NCI-H226 (cell line): ENCODE data around the gene GCFC2.
"Not testable (repeated sequence)": the region's sequence is repeated elsewhere in the genome, so short reads cannot be mapped to it uniquely, and the experiment has no call there.

Experiments used
- DNase-seq: peaks from one replicate; pipeline ENCODE4 v3.0.0-alpha.2; 2015

The GCFC2 gene

GRCh38 chr2:75679556-75679955 is 31.2 kb downstream of the GCFC2 start:
- DNase-seq: no peak

DNA sequence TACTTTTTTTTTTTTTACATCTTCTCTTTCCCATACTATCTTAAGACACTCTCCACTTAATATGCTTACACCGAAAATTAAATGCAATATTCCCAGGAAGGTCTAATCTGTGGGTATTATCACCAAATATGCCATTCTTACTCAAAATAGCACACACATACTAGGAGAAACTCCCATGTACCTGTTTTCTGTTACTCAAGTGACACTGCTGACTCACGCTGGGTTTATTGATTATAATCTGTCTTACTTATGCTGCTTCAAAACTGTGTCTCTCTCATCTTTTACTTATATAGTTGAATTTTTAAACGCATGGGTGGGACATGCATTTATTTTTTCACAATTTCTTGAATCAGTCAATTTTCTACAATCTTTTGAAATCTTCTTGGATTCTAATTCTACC is 34.3 kb downstream of the GCFC2 start:
- DNase-seq: no peak

- DNase-seq: no peak
Measured at GRCh38 chr2:75675908-75676307, 34.8 kb downstream of the GCFC2 start.

- not testable (repeated sequence) for DNase-seq
Measured at GRCh38 chr2:75675423-75675822, 35.3 kb downstream of the GCFC2 start.

DNA sequence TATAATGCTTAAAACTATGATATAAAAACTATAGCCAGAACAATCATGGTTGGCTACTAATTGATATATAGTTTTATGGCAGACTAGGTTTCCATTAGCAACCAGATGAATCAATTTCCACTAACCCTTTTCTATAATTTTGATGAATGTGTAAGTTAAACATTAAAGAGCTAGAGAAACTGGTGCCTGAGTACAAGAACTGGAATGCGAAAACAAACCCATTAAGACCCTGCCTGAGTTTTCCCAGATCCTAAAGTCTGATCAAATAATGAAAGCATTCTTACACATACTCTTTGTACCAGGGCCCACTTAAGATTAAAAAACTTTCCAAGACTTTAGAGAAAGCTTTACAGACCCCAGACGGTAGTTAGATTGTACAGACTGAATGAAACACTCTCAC is 42.8 kb downstream of the GCFC2 start:
- DNase-seq: no peak

- no peak for DNase-seq
Measured at GRCh38 chr2:75666911-75667310, 43.8 kb downstream of the GCFC2 start.

GRCh38 chr2:75657798-75658197 is 52.9 kb downstream of the GCFC2 start:
- no peak for DNase-seq

DNA sequence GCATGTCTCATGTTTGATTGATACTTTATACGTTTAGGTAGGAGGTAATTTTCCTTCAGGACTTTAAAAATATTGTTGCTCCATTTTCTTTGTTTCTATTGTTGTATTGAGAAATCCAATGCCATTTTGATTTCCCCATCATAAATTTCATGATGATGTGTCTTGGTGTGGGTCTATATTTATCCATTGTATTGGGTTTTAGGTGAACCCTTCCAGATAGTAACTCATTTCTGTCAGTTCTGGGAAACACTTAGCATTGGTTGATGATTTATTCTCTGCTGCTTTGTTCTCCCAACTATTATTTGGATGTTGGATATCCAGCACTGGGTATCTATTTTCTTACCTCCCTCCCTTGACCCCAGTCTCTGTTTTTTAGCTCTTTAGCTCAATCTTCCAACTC is 54.2 kb downstream of the GCFC2 start:
- no peak for DNase-seq

- no peak for DNase-seq
Measured at GRCh38 chr2:75655861-75656260, 54.9 kb downstream of the GCFC2 start.

GRCh38 chr2:75654012-75654411 is 56.7 kb downstream of the GCFC2 start:
- DNase-seq: no peak

GRCh38 chr2:75647771-75648170 is 62.9 kb downstream of the GCFC2 start:
- no peak for DNase-seq

GRCh38 chr2:75646583-75647425 is 63.9 kb downstream of the GCFC2 start, which contains the start of gene MRPL19:
Gene MRPL19 (plus strand): TSS chr2:75646783. CDS start chr2:75646808, 25 bp downstream.
- peak; percentile 91 for DNase-seq

- no peak for DNase-seq
Measured at GRCh38 chr2:75646090-75646582, 64.6 kb downstream of the GCFC2 start.

GRCh38 chr2:75645643-75646042 is 65.1 kb downstream of the GCFC2 start:
- no peak for DNase-seq

DNA sequence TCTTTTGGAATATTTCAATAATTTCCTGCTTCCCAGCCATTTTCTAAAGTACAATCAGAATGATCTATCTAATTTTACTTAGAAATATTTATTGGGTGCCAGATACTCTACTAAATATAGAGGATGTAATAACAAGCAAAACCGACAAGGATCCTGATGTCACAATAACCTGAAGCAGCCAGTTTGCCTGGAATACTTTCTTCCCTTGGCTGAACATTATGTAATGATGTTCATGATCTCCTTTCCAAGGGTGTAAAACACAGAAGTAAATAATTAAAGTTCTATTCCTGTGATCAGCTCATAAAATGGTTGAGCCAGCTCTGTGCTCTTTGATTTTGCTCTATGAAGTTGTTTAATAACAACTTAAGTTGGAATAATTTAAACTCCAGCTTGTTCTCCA is 66.7 kb downstream of the GCFC2 start:
- no peak for DNase-seq

DNA sequence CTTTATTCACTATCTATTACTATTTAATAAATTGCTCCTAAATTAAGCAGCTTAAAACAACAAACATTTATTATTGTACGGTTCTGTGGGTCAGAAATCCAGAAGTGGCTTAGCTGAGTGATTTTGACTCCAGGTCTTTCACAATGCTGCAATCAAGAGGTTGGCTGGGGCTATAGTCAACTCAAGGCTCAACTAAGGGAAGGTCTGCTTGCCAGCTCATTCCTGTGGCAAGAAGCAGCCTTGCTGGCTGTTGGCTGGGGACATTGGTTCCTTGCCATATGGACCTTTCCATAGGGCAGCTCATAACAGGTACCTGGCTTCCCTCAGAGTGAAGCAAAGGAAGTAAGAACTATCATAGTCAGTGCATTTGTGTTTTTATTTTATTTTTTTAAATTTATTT is 69.1 kb downstream of the GCFC2 start:
- no peak for DNase-seq

DNA sequence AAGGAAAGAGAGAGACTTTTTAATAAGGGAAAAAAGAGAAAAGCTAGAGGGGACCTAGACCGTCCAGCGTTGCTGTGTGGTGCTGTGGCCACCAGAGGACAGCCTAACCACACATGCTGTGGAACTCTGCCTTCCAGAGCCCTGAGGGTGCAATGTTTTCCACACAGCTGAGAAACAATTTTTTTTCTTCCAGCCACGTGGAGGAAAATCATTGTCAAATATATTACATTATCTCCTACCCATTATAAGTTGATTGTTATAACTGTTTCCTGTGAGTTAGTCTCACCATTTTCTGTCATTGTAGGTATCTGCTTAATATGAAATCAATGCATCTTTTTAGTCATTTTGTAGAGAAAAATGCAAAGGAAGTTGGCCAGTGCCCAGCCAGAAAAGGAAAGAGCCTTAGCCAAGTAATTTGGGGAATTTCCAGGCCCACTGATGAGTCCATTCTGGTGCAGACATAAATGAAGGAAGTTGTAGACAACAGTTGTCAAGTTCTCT is 70.0 kb downstream of the GCFC2 start:
- peak; percentile 66 for DNase-seq

- DNase-seq: no peak
Measured at GRCh38 chr2:75637568-75637967, 73.1 kb downstream of the GCFC2 start.

GRCh38 chr2:75634945-75635344 is 75.8 kb downstream of the GCFC2 start:
- no peak for DNase-seq

DNA sequence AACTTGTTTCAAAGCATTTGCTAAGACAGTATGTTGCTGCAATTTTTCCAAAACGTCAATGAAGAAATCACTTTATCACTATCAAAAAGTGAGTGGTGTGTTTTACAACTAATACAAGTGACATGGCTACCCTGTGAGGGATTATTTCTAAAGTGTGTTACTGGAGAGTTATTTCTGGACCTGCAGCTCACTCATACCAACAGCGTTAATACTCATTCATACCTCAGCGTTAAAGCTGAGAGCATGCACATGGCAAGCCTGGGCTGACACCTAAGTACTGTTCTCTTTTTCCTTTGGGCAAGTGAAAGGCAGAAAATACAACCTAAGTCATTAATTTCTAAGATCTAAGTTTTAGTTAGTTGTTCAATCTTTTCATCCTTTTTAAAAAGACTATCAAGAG is 77.1 kb downstream of the GCFC2 start:
- no peak for DNase-seq

GRCh38 chr2:75632813-75633212 is 77.9 kb downstream of the GCFC2 start:
- DNase-seq: no peak

DNA sequence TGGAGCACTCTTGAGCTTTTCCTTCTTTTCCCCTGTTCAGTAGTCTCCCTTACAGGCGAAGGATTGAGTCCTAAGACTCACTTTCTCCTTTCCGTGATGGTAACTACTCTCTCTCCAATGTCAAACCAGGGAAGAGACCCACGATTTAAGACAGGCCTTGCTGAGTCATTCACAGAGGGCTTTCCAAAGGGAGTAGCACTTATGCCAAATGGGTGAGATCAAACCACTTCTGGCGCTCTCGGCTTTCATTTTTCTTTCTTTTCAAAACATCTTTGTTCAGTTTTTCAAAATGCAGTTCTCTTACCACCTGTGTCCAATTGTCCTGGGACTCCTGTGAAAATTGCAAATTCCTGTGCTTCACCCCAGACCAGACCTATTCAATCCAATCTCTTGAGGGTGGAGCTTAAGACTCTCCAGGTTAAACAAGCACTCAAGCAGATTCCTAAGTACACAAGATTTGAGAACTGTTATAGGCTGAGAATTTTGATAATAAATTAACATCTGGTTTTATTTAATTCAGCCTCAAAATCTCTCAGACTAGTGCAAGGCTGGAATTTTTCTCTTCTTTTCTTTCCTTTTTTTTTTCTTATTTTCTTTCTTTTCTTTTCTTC is 78.5 kb downstream of the GCFC2 start:
- DNase-seq: no peak

GRCh38 chr2:75627902-75628504 is 82.7 kb downstream of the GCFC2 start:
- peak; percentile 59 for DNase-seq

DNA sequence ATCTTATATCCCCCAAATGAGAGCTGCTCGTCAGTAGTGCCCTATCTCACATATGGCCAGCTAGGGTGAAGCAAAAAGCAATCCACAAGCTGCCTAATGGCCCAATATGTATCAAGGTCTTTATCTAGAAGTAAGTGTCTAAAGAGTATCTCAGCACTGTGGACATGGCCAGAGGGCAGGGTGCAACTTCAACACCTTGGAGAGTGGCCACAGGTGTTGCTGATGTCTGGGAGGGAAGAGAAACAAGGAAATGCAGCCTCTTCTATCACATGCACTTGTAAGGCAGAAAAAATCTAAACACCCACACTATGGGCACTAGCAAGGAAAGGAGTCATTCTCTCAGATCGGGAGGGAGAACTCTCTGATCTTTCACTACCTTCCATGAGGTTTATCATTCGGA is 87.8 kb downstream of the GCFC2 start:
- no peak for DNase-seq
